Measurements from ENCODE around the gene PTPN5. TPM values are rescaled to one million over a fixed set of nuclear protein-coding genes. Genes with fewer than 3 reads are reported as not detected.

The PTPN5 gene
- total RNA-seq, 1 donor from 2014 or later = 3.2 TPM

DNA sequence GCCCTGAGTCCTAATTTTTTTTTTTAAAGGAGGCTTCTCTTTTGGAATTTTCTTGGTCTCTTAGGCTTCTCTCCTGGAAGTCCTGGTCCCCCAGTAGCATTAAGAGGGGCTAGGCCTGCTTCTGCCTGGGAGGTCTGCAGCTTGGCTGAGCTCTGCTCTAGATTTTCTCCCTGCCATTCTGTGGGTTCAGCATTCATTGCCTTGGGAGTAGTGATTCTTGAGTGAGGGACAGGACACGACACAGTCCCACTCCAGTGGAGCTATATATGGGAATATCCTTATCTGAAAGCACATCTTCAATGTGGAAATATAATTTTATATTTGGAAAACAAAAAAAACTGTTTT is 69.3 kb downstream of the PTPN5 start:
- ATAC-seq (no peak), DNase-seq (ENCODE audit: low spot score) (no peak)
- intact Hi-C loops (cut with DNase I) = no loop called here

DNA sequence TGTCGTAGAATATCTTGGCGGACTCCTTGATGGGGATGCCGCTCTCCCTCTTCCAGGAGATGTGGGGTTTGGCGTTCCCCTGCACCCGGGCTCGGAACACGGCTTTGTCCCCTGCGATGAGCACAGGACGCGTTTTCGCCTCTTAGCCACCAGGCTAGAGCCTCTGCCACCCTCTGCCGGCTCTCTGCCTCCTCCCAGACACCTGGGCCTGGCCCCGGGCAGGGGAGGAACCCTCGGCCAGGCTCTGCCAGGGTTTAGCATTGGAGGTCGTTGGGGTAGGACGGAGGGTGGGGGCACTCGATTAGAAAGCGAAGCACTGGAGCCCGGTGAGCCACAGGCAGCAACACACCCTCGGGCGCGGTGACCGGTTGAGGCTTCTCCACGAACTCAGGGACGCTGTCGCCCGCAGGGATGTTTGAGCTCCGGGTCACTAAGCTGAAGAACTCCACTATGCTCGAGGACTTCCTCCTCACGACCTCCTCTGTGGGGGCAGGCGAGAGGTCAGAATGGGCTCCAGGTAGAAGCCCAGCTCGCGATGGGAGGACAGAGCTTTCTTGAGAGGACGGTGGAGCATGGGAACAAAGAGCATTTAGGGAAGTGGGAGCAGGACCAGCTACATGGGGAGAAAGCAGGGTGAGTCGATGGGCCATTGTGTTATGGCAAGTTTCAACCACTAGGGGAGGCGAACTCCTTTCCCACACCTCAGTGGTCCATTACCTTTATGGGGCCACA is 69.9 kb downstream of the PTPN5 start:
- peak; percentile 69 for DNase-seq (ENCODE audit: low spot score)
- ATAC-seq = peak; percentile 80
- intact Hi-C loops (cut with DNase I) = no loop called here

DNA sequence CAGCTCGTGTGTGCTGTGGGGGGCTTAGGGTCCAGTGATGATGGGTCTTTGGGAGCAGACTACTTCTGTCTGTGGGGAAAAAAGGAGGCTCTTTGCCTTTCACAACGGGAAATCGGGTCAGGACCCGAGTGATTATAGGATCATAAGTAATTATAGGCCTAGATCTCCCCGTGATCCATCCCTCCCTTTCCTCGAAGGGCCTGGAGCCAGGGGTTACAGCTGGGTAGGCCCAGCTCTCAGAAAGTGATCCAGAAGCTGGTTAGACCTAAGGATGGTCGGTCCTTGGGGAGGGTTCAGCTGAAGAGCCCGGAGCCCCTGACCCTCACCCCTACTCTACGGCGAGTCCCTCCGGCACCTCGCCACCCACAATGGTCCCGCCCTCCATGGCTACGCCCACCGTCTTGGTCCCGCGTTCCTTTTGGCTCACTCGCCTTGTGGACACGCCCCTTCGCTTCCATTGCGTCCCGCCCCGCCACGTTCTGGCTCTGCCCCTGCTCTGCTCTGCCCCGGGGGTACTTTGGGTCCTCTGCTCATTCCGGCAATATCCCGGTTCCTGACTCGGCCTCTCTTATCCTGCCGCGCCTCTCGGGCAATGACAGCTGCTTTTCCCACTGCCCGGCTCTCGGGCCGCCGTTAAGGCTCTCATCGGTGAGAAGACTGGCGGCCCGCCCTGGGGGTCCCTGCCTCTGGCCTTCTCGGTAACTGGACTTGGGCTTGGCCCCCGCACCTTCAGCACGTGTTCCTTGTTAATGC is 70.6 kb downstream of the PTPN5 start:
- intact Hi-C loops (cut with DNase I) = no loop called here
- peak; percentile 92 for DNase-seq (ENCODE audit: low spot score)
- ATAC-seq = peak; percentile 98

GRCh38 chr11:18720091-18720807 is 71.3 kb downstream of the PTPN5 start:
- intact Hi-C loops (cut with DNase I) = no loop called here
- ATAC-seq (peak; percentile 10), DNase-seq (ENCODE audit: low spot score) (no peak)

DNA sequence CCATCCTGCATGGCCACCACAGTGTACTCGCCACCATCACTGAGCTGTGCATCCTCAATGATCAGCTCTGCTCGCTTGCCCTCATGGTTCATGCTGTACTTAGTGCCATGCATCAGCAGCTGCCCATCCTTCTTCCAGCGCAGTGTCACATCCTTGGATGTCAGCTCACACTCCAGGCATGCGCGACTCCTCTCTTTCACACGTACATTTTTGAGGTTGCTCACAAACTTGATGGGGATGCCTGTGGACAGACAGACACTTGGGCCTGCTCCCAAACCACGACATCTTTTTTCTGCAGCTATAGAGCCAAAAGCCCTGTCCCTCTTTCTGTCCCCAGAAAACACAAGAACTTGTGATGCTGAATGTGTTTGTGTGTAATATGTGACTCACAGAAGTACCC is 76.1 kb downstream of the PTPN5 start:
- no peak for ATAC-seq
- DNase-seq (ENCODE audit: low spot score) = no peak
- intact Hi-C loops (cut with DNase I) = no loop called here

DNA sequence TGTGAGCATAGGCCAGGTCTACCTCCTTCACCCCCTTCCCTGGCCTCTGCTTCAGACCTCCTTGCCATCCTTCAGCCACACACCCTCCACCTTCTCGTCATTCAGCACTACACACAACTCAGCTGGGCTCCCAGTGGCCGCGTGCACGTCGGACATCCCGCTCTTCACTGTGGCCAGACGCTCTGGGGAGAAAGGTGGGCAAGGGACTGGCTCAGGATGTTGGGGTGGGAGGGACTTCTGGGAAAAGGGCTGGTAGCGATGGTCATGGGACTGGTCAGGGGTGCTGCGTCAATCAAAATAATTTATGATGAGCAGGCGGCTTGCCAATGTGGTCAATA is 77.2 kb downstream of the PTPN5 start:
- DNase-seq (ENCODE audit: low spot score) (no peak), ATAC-seq (no peak)
- intact Hi-C loops (cut with DNase I) = no loop called here

GRCh38 chr11:18713646-18714442 is 77.8 kb downstream of the PTPN5 start:
- ATAC-seq = peak; percentile 32
- intact Hi-C loops (cut with DNase I) = no loop called here
- DNase-seq (ENCODE audit: low spot score) = no peak

- DNase-seq (ENCODE audit: low spot score) (no peak), ATAC-seq (no peak)
- intact Hi-C loops (cut with DNase I) = no loop called here
Observed at GRCh38 chr11:18710545-18710944, 81.1 kb downstream of the PTPN5 start.

DNA sequence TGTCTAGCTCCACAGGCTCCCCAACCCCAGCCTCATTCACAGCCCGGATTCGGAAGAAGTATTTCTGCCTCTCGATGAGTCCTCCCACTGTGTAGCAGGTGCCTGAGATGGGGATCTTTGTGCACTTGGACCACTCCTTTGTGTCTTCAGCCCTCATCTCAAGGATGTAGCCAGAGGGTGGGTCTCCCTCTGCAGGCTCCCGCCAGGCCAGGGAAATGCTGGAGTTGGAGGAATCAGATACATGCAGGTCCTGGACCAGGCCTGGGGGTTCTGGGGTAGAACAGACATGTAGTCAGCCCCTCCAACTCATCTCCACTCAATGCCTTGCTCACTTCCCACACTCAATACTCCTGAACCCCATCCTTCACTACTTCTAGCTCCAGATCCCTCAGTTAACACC is 82.2 kb downstream of the PTPN5 start:
- intact Hi-C loops (cut with DNase I) = no loop called here
- DNase-seq (ENCODE audit: low spot score) (no peak), ATAC-seq (no peak)

DNA sequence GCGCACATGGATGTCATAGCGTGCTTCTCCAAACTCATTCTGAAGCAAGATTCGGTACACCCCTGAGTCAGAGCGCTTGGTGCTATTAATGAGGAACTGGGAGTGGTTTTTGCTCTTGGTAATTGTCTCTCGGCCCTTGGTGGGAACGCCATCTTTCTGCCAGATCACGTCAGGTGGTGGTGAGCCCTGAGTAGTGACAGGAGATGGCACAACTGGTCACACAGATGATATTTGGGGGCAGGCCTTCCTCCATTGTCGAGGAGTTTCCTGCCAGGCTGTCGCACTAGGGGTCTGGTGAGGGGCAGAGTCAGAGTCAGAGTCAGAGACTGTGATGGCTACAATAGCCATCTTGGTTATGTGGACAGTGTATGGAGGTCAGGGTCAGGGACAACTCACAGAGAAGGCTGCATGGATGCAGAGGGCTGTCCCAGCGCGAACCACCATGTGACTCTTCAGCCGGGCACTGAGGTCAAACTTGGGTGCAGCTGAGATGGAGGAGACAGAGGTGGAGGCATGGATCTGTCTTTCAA is 83.7 kb downstream of the PTPN5 start:
- DNase-seq (ENCODE audit: low spot score) = no peak
- ATAC-seq = no peak
- intact Hi-C loops (cut with DNase I) = no loop called here

GRCh38 chr11:18706330-18707243 is 85.0 kb downstream of the PTPN5 start:
- intact Hi-C loops (cut with DNase I) = no loop called here
- DNase-seq (ENCODE audit: low spot score) (peak; percentile 83), ATAC-seq (peak; percentile 91)

GRCh38 chr11:18705651-18706281 is 85.8 kb downstream of the PTPN5 start:
- ATAC-seq (peak; percentile 78), DNase-seq (ENCODE audit: low spot score) (no peak)
- intact Hi-C loops (cut with DNase I) = no loop called here

DNA sequence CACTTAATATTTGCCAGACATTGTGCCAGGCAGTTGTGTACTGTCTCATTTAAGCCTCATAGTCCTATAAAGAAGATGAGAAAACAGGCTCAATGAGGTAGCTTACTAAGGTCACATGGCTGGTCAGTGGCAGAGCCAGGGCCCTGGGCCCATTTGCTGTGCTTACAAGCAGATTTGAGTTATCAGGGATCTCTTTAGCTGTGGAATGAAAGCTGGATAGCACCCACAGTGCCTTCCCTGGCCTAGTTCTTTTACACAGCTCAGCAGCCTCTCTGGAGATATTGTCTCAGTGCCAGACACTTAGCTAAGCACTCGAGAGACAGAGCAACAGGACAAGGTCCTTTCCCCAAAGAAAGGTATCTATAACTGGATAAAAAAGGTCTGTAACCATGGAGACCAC is 86.9 kb downstream of the PTPN5 start:
- DNase-seq (ENCODE audit: low spot score) (no peak), ATAC-seq (no peak)
- intact Hi-C loops (cut with DNase I) = no loop called here

- no peak for DNase-seq (ENCODE audit: low spot score)
- intact Hi-C loops (cut with DNase I) = no loop called here
- ATAC-seq = no peak
Observed at GRCh38 chr11:18704045-18704645, 87.5 kb downstream of the PTPN5 start.

DNA sequence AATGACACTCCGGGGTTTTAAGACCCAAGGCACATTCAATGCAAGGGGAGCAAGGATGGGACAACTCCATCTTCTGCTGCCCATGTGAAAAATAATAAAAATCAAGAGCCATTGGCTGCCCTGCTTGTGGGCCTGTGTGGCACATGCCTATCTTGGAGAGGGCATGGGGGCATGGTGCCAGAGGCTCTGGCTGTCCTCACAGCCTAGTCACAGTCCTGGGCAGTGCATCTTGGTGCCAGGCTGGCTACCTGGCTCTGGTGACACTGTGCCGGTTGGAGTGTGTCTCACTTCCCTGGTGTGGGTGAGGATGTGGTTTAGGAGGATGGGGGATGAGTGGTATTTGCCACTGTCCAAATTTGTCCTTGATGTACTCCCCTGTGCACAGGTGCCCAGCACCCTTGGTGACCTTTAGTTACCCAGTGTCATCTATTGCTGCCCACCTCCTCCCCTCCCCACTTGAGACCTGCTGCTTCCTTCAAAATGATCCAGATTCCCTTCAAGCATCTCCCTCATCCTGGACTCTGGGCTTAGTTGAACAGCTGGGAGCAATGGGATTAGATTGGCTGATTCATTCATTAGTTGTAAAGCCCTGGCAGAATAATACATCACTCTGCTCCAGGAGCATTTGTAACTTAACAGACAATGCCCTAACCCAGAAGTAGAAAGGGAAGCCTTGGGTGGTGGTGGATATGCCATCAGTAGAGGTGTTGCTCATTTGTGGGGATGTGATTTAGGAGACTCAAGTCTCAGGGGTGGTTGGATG is 88.4 kb downstream of the PTPN5 start:
- DNase-seq (ENCODE audit: low spot score) = no peak
- intact Hi-C loops (cut with DNase I) = no loop called here
- no peak for ATAC-seq

DNA sequence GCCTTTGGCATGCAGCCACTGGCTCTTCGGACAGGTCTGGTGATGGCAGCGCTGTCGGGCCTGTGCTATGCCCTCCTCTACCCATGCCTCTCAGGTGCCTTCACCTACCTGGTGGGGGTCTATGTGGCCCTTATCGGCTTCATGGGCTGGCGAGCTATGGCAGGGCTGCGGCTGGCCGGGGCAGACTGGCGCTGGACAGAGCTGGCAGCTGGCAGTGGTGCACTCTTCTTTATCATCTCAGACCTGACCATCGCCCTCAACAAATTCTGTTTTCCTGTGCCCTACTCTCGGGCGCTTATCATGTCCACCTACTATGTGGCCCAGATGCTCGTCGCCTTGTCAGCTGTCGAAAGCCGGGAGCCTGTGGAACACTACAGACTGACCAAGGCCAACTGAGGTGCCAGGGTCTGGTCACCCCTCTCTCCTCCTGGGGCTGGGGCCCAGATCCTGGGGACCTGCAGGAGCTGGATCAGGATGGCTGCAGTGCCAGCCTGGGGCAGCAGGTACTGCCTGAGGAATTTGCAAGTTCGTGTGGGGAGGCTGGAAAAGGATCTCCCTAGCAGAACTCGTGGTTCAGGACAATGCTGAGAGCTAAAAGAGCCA is 89.9 kb downstream of the PTPN5 start:
- intact Hi-C loops (cut with DNase I) = no loop called here
- ATAC-seq (no peak), DNase-seq (ENCODE audit: low spot score) (no peak)

Data from sciatic nerve (tissue), 2 donors.